HG03066 (cell line): ENCODE measurements around the gene ARHGAP11A.

Source experiments
- ATAC-seq: cut with Tn5 transposase; IDR thresholded peaks from one replicate; pipeline ENCODE4 v1.9.1; 2021; ENCODE audit warnings: low read depth; ENCODE audit not compliant: unreplicated experiment

ARHGAP11A gene

GRCh38 chr15:32683906-32684584 is 68.7 kb downstream of the ARHGAP11A start:
- ATAC-seq, result no peak

GRCh38 chr15:32685576-32685975 is 70.3 kb downstream of the ARHGAP11A start:
- no peak for ATAC-seq

- no peak for ATAC-seq
These were observed 72.3 kb downstream of the ARHGAP11A start for GRCh38 chr15:32687556-32687955.

GRCh38 chr15:32688151-32688639 is 72.9 kb downstream of the ARHGAP11A start:
- ATAC-seq, result no peak
